ENCODE results near the gene SLC3A2. TPM values are rescaled to one million over a fixed set of nuclear protein-coding genes. Genes with fewer than 3 reads are reported as not detected.
A peak's percentile ranks its signal among the peaks of the same experiment; 100 is the strongest.
"Not testable (repeated sequence)": the region's sequence is repeated elsewhere in the genome, so short reads cannot be mapped to it uniquely, and the experiment has no call there.

The SLC3A2 gene
- total and polyA plus RNA-seq, 4 donors: 31.8 to 107 (median 86.7) TPM

- H3K9me3 ChIP-seq (ENCODE audit: control insufficient read depth, low read length); H3K36me3 ChIP-seq (ENCODE audit: control insufficient read depth in 1 of 2, insufficient read depth in 2 of 2, low read length in 1 of 2); H3K4me1 ChIP-seq (ENCODE audit: control insufficient read depth in 1 of 2, insufficient read depth in 2 of 2, low read length in 2 of 2); H3K27me3 ChIP-seq (ENCODE audit: control insufficient read depth in 1 of 2, insufficient read depth in 2 of 2, low read length in 1 of 2); H3K4me3 ChIP-seq (ENCODE audit: low read length in 2 of 2): not testable (repeated sequence)
- WGBS, 2 donors: 1% methylated on average over 41 of the region's 41 CpGs
- DNase-seq (peak; percentile 83 to 89), ATAC-seq (ENCODE audit: low FRiP score) (peak; percentile 55)
- intact Hi-C loops (cut with DNase I): loop anchor here in 1 of 2 donors (1.0 kb wide), 1 partner anchor 39 kb away; the partner anchor contains the start of gene SLC3A2
- H3K27ac ChIP-seq (ENCODE audit: low read depth in 1 of 2, low read length in 2 of 2): peak overlapping the region; percentile 76 to 99
These were observed 39.9 kb upstream of the SLC3A2 start for GRCh38 chr11:62840721-62841360.

- Histone ChIP-seq H3K36me3 (ENCODE audit: control insufficient read depth in 1 of 2, insufficient read depth in 2 of 2, low read length in 1 of 2) (no peaks in the 10 kb centered on the region), H3K27ac (ENCODE audit: low read depth in 1 of 2, low read length in 2 of 2) (peak overlapping the region; percentile 76 to 99), H3K4me1 (ENCODE audit: control insufficient read depth in 1 of 2, insufficient read depth in 2 of 2, low read length in 2 of 2) (peaks cover 0 to 3% of the 10 kb centered on the region in 2 donors), H3K9me3 (ENCODE audit: control insufficient read depth, low read length) (no peaks in the 10 kb centered on the region), H3K4me3 (ENCODE audit: low read length in 2 of 2) (peak overlapping the region; percentile 42 to 51), H3K27me3 (ENCODE audit: control insufficient read depth in 1 of 2, insufficient read depth in 2 of 2, low read length in 1 of 2) (peaks cover 0 to 1% of the 10 kb centered on the region in 2 donors)
- intact Hi-C loops (cut with DNase I): loop anchor here in 1 of 2 donors (1.0 kb wide), 1 partner anchor 39 kb away; the partner anchor contains the start of gene SLC3A2
- 0% methylated on average over 33 of the region's 33 CpGs for whole genome bisulfite sequencing, 2 donors
- DNase-seq: peak; percentile 89 to 90
- peak; percentile 85 for ATAC-seq (ENCODE audit: low FRiP score)
These were observed 39.1 kb upstream of the SLC3A2 start for GRCh38 chr11:62841361-62842170.

- peak; percentile 64 to 79 for DNase-seq
- Histone ChIP-seq H3K4me1 (ENCODE audit: control insufficient read depth in 1 of 2, insufficient read depth in 2 of 2, low read length in 2 of 2) (peaks cover 0 to 3% of the 10 kb centered on the region in 2 donors), H3K27ac (ENCODE audit: low read depth in 1 of 2, low read length in 2 of 2) (peak overlapping the region; percentile 72 to 99), H3K4me3 (ENCODE audit: low read length in 2 of 2) (peak overlapping the region; percentile 42 to 51), H3K9me3 (ENCODE audit: control insufficient read depth, low read length) (no peaks in the 10 kb centered on the region), H3K27me3 (ENCODE audit: control insufficient read depth in 1 of 2, insufficient read depth in 2 of 2, low read length in 1 of 2) (peaks cover 0 to 1% of the 10 kb centered on the region in 2 donors), H3K36me3 (ENCODE audit: control insufficient read depth in 1 of 2, insufficient read depth in 2 of 2, low read length in 1 of 2) (no peaks in the 10 kb centered on the region)
- intact Hi-C loops (cut with DNase I): no loop called here
- 7 to 8% methylated on average over 30 of the region's 30 CpGs for WGBS, 2 donors
- no peak for ATAC-seq (ENCODE audit: low FRiP score)
These were observed 38.4 kb upstream of the SLC3A2 start for GRCh38 chr11:62842171-62842741.

- H3K27ac ChIP-seq (ENCODE audit: low read depth in 1 of 2, low read length in 2 of 2): peak overlapping the region; percentile 29 to 72
- intact Hi-C loops (cut with DNase I); H3K27me3 ChIP-seq (ENCODE audit: control insufficient read depth in 1 of 2, insufficient read depth in 2 of 2, low read length in 1 of 2): not testable (repeated sequence)
These were observed 37.8 kb upstream of the SLC3A2 start for GRCh38 chr11:62842891-62843290.

GRCh38 chr11:62843466-62843865 is 37.2 kb upstream of the SLC3A2 start:
- intact Hi-C loops (cut with DNase I): no loop called here
- no peak overlapping the region for H3K27ac ChIP-seq (ENCODE audit: low read depth in 1 of 2, low read length in 2 of 2)
- H3K4me1 ChIP-seq (ENCODE audit: control insufficient read depth in 1 of 2, insufficient read depth in 2 of 2, low read length in 2 of 2): peaks cover 0 to 3% of the 10 kb centered on the region in 2 donors
- WGBS, 2 donors: 93 to 95% methylated on average over 3 of the region's 3 CpGs
- no peak overlapping the region for H3K4me3 ChIP-seq (ENCODE audit: low read length in 2 of 2)
- DNase-seq (no peak), ATAC-seq (ENCODE audit: low FRiP score) (no peak)
- H3K36me3 ChIP-seq (ENCODE audit: control insufficient read depth in 1 of 2, insufficient read depth in 2 of 2, low read length in 1 of 2): no peaks in the 10 kb centered on the region
- H3K27me3 ChIP-seq (ENCODE audit: control insufficient read depth in 1 of 2, insufficient read depth in 2 of 2, low read length in 1 of 2): peaks cover 0 to 1% of the 10 kb centered on the region in 2 donors
- no peaks in the 10 kb centered on the region for H3K9me3 ChIP-seq (ENCODE audit: control insufficient read depth, low read length)

More at GRCh38 chr11:62842891-62843290, 37.8 kb upstream of the SLC3A2 start:
- not testable (repeated sequence) for ATAC-seq (ENCODE audit: low FRiP score); H3K36me3 ChIP-seq (ENCODE audit: control insufficient read depth in 1 of 2, insufficient read depth in 2 of 2, low read length in 1 of 2); H3K4me3 ChIP-seq (ENCODE audit: low read length in 2 of 2); DNase-seq; H3K4me1 ChIP-seq (ENCODE audit: control insufficient read depth in 1 of 2, insufficient read depth in 2 of 2, low read length in 2 of 2); H3K9me3 ChIP-seq (ENCODE audit: control insufficient read depth, low read length)
- 84 to 87% methylated on average over 9 of the region's 9 CpGs for WGBS, 2 donors

- Histone ChIP-seq H3K4me1 (ENCODE audit: control insufficient read depth in 1 of 2, insufficient read depth in 2 of 2, low read length in 2 of 2) (peaks cover 0 to 3% of the 10 kb centered on the region in 2 donors), H3K27me3 (ENCODE audit: control insufficient read depth in 1 of 2, insufficient read depth in 2 of 2, low read length in 1 of 2) (peaks cover 0 to 1% of the 10 kb centered on the region in 2 donors), H3K4me3 (ENCODE audit: low read length in 2 of 2) (no peak overlapping the region), H3K27ac (ENCODE audit: low read depth in 1 of 2, low read length in 2 of 2) (no peak overlapping the region), H3K9me3 (ENCODE audit: control insufficient read depth, low read length) (no peaks in the 10 kb centered on the region), H3K36me3 (ENCODE audit: control insufficient read depth in 1 of 2, insufficient read depth in 2 of 2, low read length in 1 of 2) (no peaks in the 10 kb centered on the region)
- no peak for DNase-seq
- ATAC-seq (ENCODE audit: low FRiP score): no peak
- intact Hi-C loops (cut with DNase I): no loop called here
- WGBS, 2 donors: 92 to 96% methylated on average over 3 of the region's 3 CpGs
These were observed 36.5 kb upstream of the SLC3A2 start for GRCh38 chr11:62844154-62844553.

GRCh38 chr11:62846177-62846576 is 34.5 kb upstream of the SLC3A2 start:
- intact Hi-C loops (cut with DNase I): no loop called here
- ATAC-seq (ENCODE audit: low FRiP score) (no peak), DNase-seq (no peak)
- H3K9me3 ChIP-seq (ENCODE audit: control insufficient read depth, low read length): no peaks in the 10 kb centered on the region
- 91 to 94% methylated on average over 3 of the region's 3 CpGs for WGBS, 2 donors
- H3K27me3 ChIP-seq (ENCODE audit: control insufficient read depth in 1 of 2, insufficient read depth in 2 of 2, low read length in 1 of 2): peaks cover 0 to 1% of the 10 kb centered on the region in 2 donors
- no peak overlapping the region for H3K4me3 ChIP-seq (ENCODE audit: low read length in 2 of 2)
- no peaks in the 10 kb centered on the region for H3K36me3 ChIP-seq (ENCODE audit: control insufficient read depth in 1 of 2, insufficient read depth in 2 of 2, low read length in 1 of 2)
- H3K4me1 ChIP-seq (ENCODE audit: control insufficient read depth in 1 of 2, insufficient read depth in 2 of 2, low read length in 2 of 2): peaks cover 0 to 3% of the 10 kb centered on the region in 2 donors
- H3K27ac ChIP-seq (ENCODE audit: low read depth in 1 of 2, low read length in 2 of 2): no peak overlapping the region

GRCh38 chr11:62847767-62848314 is 32.9 kb upstream of the SLC3A2 start:
- ATAC-seq (ENCODE audit: low FRiP score) (no peak), DNase-seq (no peak)
- peaks cover 2 to 3% of the 10 kb centered on the region in 2 donors for H3K36me3 ChIP-seq (ENCODE audit: control insufficient read depth in 1 of 2, insufficient read depth in 2 of 2, low read length in 1 of 2)
- H3K4me3 ChIP-seq (ENCODE audit: low read length in 2 of 2): no peak overlapping the region
- H3K27me3 ChIP-seq (ENCODE audit: control insufficient read depth in 1 of 2, insufficient read depth in 2 of 2, low read length in 1 of 2): no peaks in the 10 kb centered on the region
- H3K4me1 ChIP-seq (ENCODE audit: control insufficient read depth in 1 of 2, insufficient read depth in 2 of 2, low read length in 2 of 2): no peaks in the 10 kb centered on the region
- 96 to 97% methylated on average over 1 of the region's 1 CpG for WGBS, 2 donors
- no peak overlapping the region for H3K27ac ChIP-seq (ENCODE audit: low read depth in 1 of 2, low read length in 2 of 2)
- H3K9me3 ChIP-seq (ENCODE audit: control insufficient read depth, low read length): no peaks in the 10 kb centered on the region
- intact Hi-C loops (cut with DNase I): no loop called here
